Uterus (tissue), 2 donors: ENCODE measurements around the gene TBC1D10A.

Experiments
- CTCF ChIP-seq, 4 experiments: fragments of 200-600 bp in 2 of 4; fragments of 450-650 bp in 2 of 4; sonication (generic) in 2 of 4; IDR thresholded peaks; one replicate each; pipeline ENCODE4 v1.5.1; 2016 to 2019; ENCODE audit warnings: antibody characterized with exemption in 4 of 4, mild to moderate bottlenecking in 2 of 4, moderate library complexity in 1 of 4
- POLR2A ChIP-seq, 2 donors: fragments of 450-650 bp; IDR thresholded peaks; one replicate each; pipeline ENCODE4 v1.6.1; 2016; ENCODE audit warnings: antibody characterized with exemption in 2 of 2, mild to moderate bottlenecking in 1 of 2, moderate library complexity in 1 of 2

- TF ChIP-seq CTCF (IDR thresholded peaks at IDR 0.05) = no peak
- no peak for TF ChIP-seq POLR2A (IDR thresholded peaks at IDR 0.05)
These were observed 10.7 kb upstream of the TBC1D10A start for GRCh38 chr22:30337461-30337778.
